Adrenal gland (tissue), 12 donors: ENCODE data around the gene TMEM266. TPM values are rescaled to one million over a fixed set of nuclear protein-coding genes. Genes with fewer than 3 reads are reported as not detected.

Experiments
- DNase-seq, 7 donors: peaks; one replicate each; pipeline ENCODE4 v3.0.0-alpha.2; 2019 to 2020
- H3K27ac ChIP-seq, 5 donors: fragments of 200-600 bp; sonication (generic) in 4 of 5; 1 replicate in 3 of 5; 2 replicates in 2 of 5; pipeline versions ENCODE4 v1.5.1 to v1.8.0; 2016 to 2020; ENCODE audit warnings: mild to moderate bottlenecking in 1 of 5
- H3K27me3 ChIP-seq: fragments of 200-600 bp; 2 replicates; pipeline ENCODE4 v1.8.0; 2021
- H3K36me3 ChIP-seq, 2 donors: fragments of 200-600 bp; replicated peaks in 1 of 2; 1 replicate in 1 of 2; 2 replicates in 1 of 2; pipeline versions ENCODE4 v1.5.1 to v1.8.0; 2018 to 2022
- H3K4me1 ChIP-seq, 2 donors: fragments of 200-600 bp; replicated peaks in 1 of 2; 1 replicate in 1 of 2; 2 replicates in 1 of 2; pipeline versions ENCODE4 v1.5.1 to v1.8.0; 2018 to 2021
- H3K4me3 ChIP-seq, 4 donors: fragments of 200-600 bp; sonication (generic) in 3 of 4; one replicate each; pipeline ENCODE4 v1.5.1; 2016 to 2018
- H3K9me3 ChIP-seq, 3 donors: fragments of 200-600 bp; sonication (generic) in 1 of 3; replicated peaks in 1 of 3; 1 replicate in 2 of 3; 2 replicates in 1 of 3; pipeline versions ENCODE4 v1.5.1 to v1.8.0; 2016 to 2021
- POLR2A ChIP-seq, 2 donors: fragments of 450-650 bp; IDR thresholded peaks; one replicate each; pipeline ENCODE4 v1.6.1; 2017; ENCODE audit warnings: antibody characterized with exemption in 2 of 2, mild to moderate bottlenecking in 2 of 2, moderate library complexity in 1 of 2
- WGBS, 4 donors: extraction: QIAGEN DNeasy Blood & Tissue Kit in 2 of 4; methylation state at CpG; one replicate each; pipeline versions ENCODE4 v1.1.5 to v1.1.7; 2013 to 2017; 5-methylcytosine and 5-hydroxymethylcytosine counted together
- intact Hi-C, 2 donors: fragments of 100-400 bp; cut with DNase I; formaldehyde crosslinking; loops; one replicate each; pipeline versions ENCODE4 v1.14.1 to v1.15.0; 2022 to 2023
- polyA plus RNA-seq, 3 donors: library from polyadenylated mRNA; stranded (reverse); fragments of 200-250 nt in 2 of 3; fragments of 350-450 nt in 1 of 3; fragmentation: Illumina TruSeq in 1 of 3; extraction: RNeasy Lipid Tissue Mini Kit (QIAGEN cat#74804) in 1 of 3; gene quantifications; one replicate each; pipeline ENCODE4 v1.2.3, GENCODE V29; 2013 to 2014
- total RNA-seq, 9 donors: library from RNA; depleted of rRNA in 4 of 9; stranded (reverse); fragments of >200 nt in 4 of 9; fragments of 120-200 nt in 1 of 9; fragmentation: NEBNext Ultra II Directional in 1 of 9; extraction: Animal tissue kit (Norgen Biotek cat#: 25700) in 1 of 9; gene quantifications; one replicate each; pipeline versions ENCODE4 v1.1.0 to v1.2.4, GENCODE V29; 2013 to 2023
- TF ChIP-seq, protein P1 (sequence below), 6 experiments: fragments of 450-650 bp in 4 of 6; fragments of 200-600 bp in 2 of 6; sonication (generic) in 1 of 6; IDR thresholded peaks; 1 replicate in 5 of 6; 2 replicates in 1 of 6; pipeline versions ENCODE4 v1.5.1 to v1.8.0; 2016 to 2021; ENCODE audit warnings: antibody characterized with exemption in 6 of 6, mild to moderate bottlenecking in 2 of 6, moderate library complexity in 1 of 6
- donor health status: healthy with polysubstance abuse.
- donor health status: Bipolar disorder and iron deficiency.
- donor health status: DM: yes; HTN: yes; CAD: no.
- donor health status: DM: no; HTN: no; CAD: no.
- donor health status: DM: no; HTN: no; CAD: no.
- donor health status: DM: yes; HTN: yes; CAD: no.

The TMEM266 gene
- total and polyA plus RNA-seq, 12 donors: 1.3 to 23.1 (median 5.9) TPM

DNA sequence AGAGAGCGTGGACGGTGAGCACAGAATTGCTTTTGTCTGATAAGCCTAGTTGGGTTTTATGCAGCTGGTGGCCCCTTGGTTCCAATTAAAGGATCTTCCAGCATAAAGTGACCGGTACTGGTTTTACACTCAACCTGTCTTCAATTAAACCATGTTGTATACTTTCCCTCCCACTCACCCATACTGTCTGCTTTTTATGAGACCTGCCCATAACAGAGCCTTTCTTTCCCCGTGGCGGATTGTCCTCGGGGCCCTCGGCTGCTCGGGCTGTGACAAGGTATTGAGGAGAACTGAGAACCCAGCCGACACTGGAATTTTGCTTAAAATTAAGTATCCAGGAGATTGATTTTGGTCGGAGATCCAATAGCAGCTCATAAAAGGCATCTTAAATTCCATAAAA lies 98.4 kb downstream of the TMEM266 start:
- TF ChIP-seq POLR2A (IDR thresholded peaks at IDR 0.05): no peak
- TF ChIP-seq, protein P1, sequence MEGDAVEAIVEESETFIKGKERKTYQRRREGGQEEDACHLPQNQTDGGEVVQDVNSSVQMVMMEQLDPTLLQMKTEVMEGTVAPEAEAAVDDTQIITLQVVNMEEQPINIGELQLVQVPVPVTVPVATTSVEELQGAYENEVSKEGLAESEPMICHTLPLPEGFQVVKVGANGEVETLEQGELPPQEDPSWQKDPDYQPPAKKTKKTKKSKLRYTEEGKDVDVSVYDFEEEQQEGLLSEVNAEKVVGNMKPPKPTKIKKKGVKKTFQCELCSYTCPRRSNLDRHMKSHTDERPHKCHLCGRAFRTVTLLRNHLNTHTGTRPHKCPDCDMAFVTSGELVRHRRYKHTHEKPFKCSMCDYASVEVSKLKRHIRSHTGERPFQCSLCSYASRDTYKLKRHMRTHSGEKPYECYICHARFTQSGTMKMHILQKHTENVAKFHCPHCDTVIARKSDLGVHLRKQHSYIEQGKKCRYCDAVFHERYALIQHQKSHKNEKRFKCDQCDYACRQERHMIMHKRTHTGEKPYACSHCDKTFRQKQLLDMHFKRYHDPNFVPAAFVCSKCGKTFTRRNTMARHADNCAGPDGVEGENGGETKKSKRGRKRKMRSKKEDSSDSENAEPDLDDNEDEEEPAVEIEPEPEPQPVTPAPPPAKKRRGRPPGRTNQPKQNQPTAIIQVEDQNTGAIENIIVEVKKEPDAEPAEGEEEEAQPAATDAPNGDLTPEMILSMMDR (IDR thresholded peaks at IDR 0.05): no peak
- Histone ChIP-seq H3K27ac (no peak overlapping the region), H3K4me3 (no peak overlapping the region), H3K9me3 (no peaks in the 10 kb centered on the region), H3K27me3 (no peaks in the 10 kb centered on the region), H3K4me1 (peaks cover 21 to 23% of the 10 kb centered on the region in 2 donors), H3K36me3 (no peaks in the 10 kb centered on the region)
- DNase-seq: no peak
- WGBS, 4 donors: 89 to 92% (median 91%) methylated on average over 10 of the region's 10 CpGs
- intact Hi-C loops: no loop called here

DNA sequence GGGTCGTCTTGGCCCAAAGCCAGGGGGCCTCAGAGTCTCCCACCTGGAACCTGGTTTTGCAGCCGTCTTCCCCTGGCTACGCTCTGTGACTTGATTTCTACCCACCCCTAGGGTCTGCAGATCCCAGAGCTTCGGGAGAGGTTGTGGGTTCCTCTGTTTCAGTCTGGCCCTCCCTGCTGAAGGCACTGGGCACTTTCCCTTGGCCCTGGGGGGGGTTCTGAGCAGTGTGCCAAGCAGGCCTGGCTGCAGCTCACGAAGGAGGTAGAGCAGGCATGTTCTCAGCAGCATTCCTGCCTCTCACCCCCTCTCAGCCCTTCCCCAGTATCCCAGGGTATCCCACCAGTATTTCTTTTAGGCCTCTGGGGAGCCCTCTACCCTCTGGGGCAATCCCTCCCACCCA lies 99.0 kb downstream of the TMEM266 start:
- H3K4me1 ChIP-seq: peaks cover 27 to 28% of the 10 kb centered on the region in 2 donors
- no peaks in the 10 kb centered on the region for H3K27me3 ChIP-seq
- WGBS, 4 donors: 77 to 82% (median 81%) methylated on average over 4 to 5 of the region's 5 CpGs
- intact Hi-C loops: no loop called here
- no peaks in the 10 kb centered on the region for H3K36me3 ChIP-seq
- TF ChIP-seq POLR2A (IDR thresholded peaks at IDR 0.05): no peak
- TF ChIP-seq, protein P1 (IDR thresholded peaks at IDR 0.05): no peak
- no peak overlapping the region for H3K27ac ChIP-seq
- no peaks in the 10 kb centered on the region for H3K9me3 ChIP-seq
- H3K4me3 ChIP-seq: no peak overlapping the region
- DNase-seq: no peak

DNA sequence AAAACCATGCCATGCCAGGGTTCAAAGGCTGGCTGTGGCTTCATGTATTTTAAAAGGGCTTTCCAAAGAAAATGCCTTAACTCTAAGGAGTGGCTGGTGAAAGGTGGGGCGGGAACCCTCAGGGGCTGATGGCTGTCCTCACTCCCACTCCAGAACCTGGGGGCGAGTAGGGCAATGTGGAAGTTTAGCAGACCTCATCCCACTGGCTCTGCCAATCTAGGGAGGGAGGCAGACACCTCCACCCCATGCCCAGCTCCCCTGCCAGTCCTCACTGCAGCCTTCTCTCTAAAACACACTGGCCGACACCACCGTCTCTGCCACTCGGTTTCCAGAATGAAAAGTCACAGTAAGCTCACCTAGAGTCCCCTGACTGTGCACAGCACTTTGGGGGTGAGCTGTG lies 99.5 kb downstream of the TMEM266 start:
- Histone ChIP-seq H3K9me3 (no peaks in the 10 kb centered on the region), H3K4me1 (peaks cover 30 to 31% of the 10 kb centered on the region in 2 donors), H3K27ac (no peak overlapping the region), H3K27me3 (no peaks in the 10 kb centered on the region), H3K36me3 (no peaks in the 10 kb centered on the region), H3K4me3 (no peak overlapping the region)
- no peak for DNase-seq
- intact Hi-C loops: no loop called here
- TF ChIP-seq, protein P1 (IDR thresholded peaks at IDR 0.05): no peak
- no peak for TF ChIP-seq POLR2A (IDR thresholded peaks at IDR 0.05)
- 88 to 97% (median 91%) methylated on average over 5 of the region's 5 CpGs for WGBS, 4 donors

DNA sequence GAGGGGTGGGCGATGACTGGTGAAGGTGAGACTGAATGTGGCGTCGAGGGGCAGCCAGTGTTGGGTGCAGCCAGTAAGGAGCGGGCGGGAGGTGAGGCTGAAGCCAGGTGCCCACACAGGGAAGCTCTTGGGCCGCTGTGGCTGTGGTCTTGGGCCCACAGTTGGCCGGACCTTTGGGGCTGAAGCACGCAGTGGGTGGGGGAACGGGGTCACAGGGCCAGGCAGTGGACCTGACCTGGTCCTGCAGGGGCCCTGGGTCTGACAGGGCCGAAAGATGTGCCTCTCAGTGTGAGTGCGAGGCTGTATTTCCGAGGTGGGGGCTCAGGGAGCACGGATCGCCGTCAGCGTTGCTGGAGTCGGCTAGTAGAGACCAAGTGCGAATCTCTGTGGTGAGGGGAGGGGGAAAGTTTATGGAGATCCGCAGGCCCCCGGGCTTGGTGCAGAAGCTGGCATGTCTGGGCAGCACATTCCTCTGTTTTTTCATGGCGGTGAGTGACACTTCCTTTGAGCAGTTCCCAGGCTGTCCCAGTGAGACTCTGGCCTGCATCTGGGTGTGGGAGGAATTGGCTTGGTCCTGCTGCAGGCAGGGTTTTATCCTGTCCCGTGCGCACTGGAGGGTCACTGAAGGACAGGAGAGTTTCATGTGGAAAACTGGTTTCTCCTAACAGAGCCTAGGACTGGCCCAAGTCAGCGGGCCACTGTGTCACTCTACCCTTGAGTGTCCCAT lies 100.8 kb downstream of the TMEM266 start:
- Histone ChIP-seq H3K4me3 (no peak overlapping the region), H3K27me3 (no peaks in the 10 kb centered on the region), H3K4me1 (peaks cover 30 to 31% of the 10 kb centered on the region in 2 donors), H3K9me3 (no peaks in the 10 kb centered on the region), H3K36me3 (no peaks in the 10 kb centered on the region), H3K27ac (peak overlapping the region in 2 of 5 donors; percentile 78 to 82)
- DNase-seq: no peak
- 86 to 92% (median 89%) methylated on average over 19 to 24 of the region's 24 CpGs for WGBS, 4 donors
- TF ChIP-seq POLR2A (IDR thresholded peaks at IDR 0.05): no peak
- TF ChIP-seq, protein P1 (IDR thresholded peaks at IDR 0.05): no peak
- intact Hi-C loops: no loop called here
